ENCODE measurements around the gene VPS33B. TPM values are rescaled to one million over a fixed set of nuclear protein-coding genes. Genes with fewer than 3 reads are reported as not detected.

The VPS33B gene
- total RNA-seq, 1 donor from 2014 or later, result 9.7 TPM

DNA sequence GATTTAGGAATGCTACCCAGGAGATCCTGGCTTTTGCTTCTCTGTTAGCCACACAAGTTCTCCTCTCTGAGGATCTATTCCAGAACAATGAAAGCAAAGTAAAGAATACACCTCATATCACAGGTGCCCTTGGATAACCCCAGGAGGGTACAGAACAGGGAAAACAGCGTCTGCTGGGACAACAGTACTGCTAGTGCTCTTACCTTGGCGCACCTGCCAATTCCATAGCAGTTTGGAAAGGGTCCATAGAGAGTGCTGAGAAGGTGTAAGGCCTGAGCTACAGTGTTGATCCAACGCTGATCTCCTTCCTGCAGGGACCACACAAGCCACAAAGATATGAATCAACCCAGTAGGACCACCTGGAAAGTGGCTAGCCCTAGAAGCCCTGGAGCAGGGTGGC lies 15.1 kb downstream of the VPS33B start:
- Mint-ChIP-seq H3K36me3 (ENCODE audit: low read depth, unreplicated experiment) (peaks cover 34% of the 10 kb centered on the region), H3K27ac (ENCODE audit: unreplicated experiment) (no peak overlapping the region), H3K4me1 (ENCODE audit: low read depth, unreplicated experiment) (no peaks in the 10 kb centered on the region), H3K4me3 (ENCODE audit: unreplicated experiment) (no peak overlapping the region), H3K9me3 (ENCODE audit: unreplicated experiment) (no peaks in the 10 kb centered on the region), H3K27me3 (ENCODE audit: low read depth, unreplicated experiment) (no peaks in the 10 kb centered on the region)
- H3K4me1 ChIP-seq (ENCODE audit: insufficient read depth, low read length), result no peaks in the 10 kb centered on the region
- no peak overlapping the region for H3K27ac ChIP-seq (ENCODE audit: low read depth, low read length)
- no peak overlapping the region for H3K4me2 ChIP-seq (ENCODE audit: low read length)
- H3K9ac ChIP-seq (ENCODE audit: low read length), result no peak overlapping the region
- DNase-seq (ENCODE audit: low read depth) (no peak), FAIRE-seq (no peak)
- H3K79me2 ChIP-seq (ENCODE audit: insufficient read depth, low read length), result no peaks in the 10 kb centered on the region
- no peak overlapping the region for H3K4me3 ChIP-seq (ENCODE audit: insufficient read depth, low read depth, low read length)
- no peak overlapping the region for H2AFZ ChIP-seq (ENCODE audit: low read depth, low read length)
- H3K27me3 ChIP-seq (ENCODE audit: insufficient read depth, low read length), result no peaks in the 10 kb centered on the region
- TF ChIP-seq, protein P1, sequence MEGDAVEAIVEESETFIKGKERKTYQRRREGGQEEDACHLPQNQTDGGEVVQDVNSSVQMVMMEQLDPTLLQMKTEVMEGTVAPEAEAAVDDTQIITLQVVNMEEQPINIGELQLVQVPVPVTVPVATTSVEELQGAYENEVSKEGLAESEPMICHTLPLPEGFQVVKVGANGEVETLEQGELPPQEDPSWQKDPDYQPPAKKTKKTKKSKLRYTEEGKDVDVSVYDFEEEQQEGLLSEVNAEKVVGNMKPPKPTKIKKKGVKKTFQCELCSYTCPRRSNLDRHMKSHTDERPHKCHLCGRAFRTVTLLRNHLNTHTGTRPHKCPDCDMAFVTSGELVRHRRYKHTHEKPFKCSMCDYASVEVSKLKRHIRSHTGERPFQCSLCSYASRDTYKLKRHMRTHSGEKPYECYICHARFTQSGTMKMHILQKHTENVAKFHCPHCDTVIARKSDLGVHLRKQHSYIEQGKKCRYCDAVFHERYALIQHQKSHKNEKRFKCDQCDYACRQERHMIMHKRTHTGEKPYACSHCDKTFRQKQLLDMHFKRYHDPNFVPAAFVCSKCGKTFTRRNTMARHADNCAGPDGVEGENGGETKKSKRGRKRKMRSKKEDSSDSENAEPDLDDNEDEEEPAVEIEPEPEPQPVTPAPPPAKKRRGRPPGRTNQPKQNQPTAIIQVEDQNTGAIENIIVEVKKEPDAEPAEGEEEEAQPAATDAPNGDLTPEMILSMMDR (IDR thresholded peaks at IDR 0.05; ENCODE audit: insufficient read depth, low read depth, low read length), result no peak
- no peaks in the 10 kb centered on the region for H4K20me1 ChIP-seq (ENCODE audit: insufficient read depth, low read length)
- H3K36me3 ChIP-seq (ENCODE audit: insufficient read depth, low read length), result peaks cover 30% of the 10 kb centered on the region
- no peaks in the 10 kb centered on the region for H3K9me3 ChIP-seq (ENCODE audit: insufficient read depth, low read depth, low read length)

DNA sequence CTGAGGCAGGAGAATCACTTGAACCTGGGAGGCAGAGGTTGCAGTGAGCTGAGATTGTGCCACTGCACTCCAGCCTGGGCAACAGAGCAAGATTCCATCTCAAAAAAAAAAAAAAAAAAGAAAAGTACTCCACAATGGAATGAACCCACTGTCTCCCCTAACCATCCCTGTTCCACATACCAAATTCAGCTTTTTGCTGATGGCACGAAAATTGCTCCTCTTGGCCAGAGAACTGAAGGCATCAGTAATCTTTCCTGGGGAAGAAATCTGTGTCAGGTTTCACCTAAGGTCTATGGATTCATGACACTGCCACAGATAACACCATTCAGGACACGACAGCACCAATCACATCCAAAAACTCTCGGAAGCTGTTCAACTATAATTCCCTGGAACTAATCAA lies 21.2 kb downstream of the VPS33B start:
- H2AFZ ChIP-seq (ENCODE audit: low read depth, low read length), result no peak overlapping the region
- H3K79me2 ChIP-seq (ENCODE audit: insufficient read depth, low read length), result peaks cover 4% of the 10 kb centered on the region
- no peak overlapping the region for H3K9ac ChIP-seq (ENCODE audit: low read length)
- Mint-ChIP-seq H3K27me3 (ENCODE audit: low read depth, unreplicated experiment) (no peaks in the 10 kb centered on the region), H3K9me3 (ENCODE audit: unreplicated experiment) (no peaks in the 10 kb centered on the region), H3K27ac (ENCODE audit: unreplicated experiment) (no peak overlapping the region), H3K4me1 (ENCODE audit: low read depth, unreplicated experiment) (no peaks in the 10 kb centered on the region), H3K36me3 (ENCODE audit: low read depth, unreplicated experiment) (peaks cover 14% of the 10 kb centered on the region), H3K4me3 (ENCODE audit: unreplicated experiment) (no peak overlapping the region)
- H3K9me3 ChIP-seq (ENCODE audit: insufficient read depth, low read depth, low read length), result no peaks in the 10 kb centered on the region
- H3K4me3 ChIP-seq (ENCODE audit: insufficient read depth, low read depth, low read length), result no peak overlapping the region
- FAIRE-seq (no peak), DNase-seq (ENCODE audit: low read depth) (no peak)
- no peak overlapping the region for H3K4me2 ChIP-seq (ENCODE audit: low read length)
- no peaks in the 10 kb centered on the region for H3K27me3 ChIP-seq (ENCODE audit: insufficient read depth, low read length)
- H3K4me1 ChIP-seq (ENCODE audit: insufficient read depth, low read length), result no peaks in the 10 kb centered on the region
- H3K27ac ChIP-seq (ENCODE audit: low read depth, low read length), result no peak overlapping the region
- H3K36me3 ChIP-seq (ENCODE audit: insufficient read depth, low read length), result peaks cover 30% of the 10 kb centered on the region
- H4K20me1 ChIP-seq (ENCODE audit: insufficient read depth, low read length), result no peaks in the 10 kb centered on the region
- TF ChIP-seq, protein P1 (IDR thresholded peaks at IDR 0.05; ENCODE audit: insufficient read depth, low read depth, low read length), result no peak

DNA sequence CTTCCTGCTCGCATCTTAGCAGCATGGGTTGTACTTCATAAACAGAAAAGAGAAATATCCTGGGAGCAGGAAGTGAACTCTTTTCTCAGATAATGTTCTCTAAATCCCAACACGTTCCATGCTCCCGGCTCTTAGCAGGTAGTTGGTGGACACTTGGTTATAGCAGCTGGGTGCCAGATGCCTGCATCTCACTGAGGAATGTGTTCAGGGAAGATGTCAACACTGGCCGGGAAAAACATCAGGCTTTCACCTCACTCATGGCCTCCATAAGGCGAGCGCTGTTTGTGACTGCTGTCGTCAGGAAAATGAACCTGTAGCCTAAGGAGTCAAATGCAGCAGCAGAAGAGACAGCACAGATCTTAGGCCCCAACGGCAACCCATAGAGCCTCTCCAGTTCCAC lies 23.7 kb downstream of the VPS33B start:
- Histone ChIP-seq H3K79me2 (ENCODE audit: insufficient read depth, low read length) (peaks cover 21% of the 10 kb centered on the region), H3K27ac (ENCODE audit: low read depth, low read length) (no peak overlapping the region), H3K9me3 (ENCODE audit: insufficient read depth, low read depth, low read length) (no peaks in the 10 kb centered on the region), H3K4me1 (ENCODE audit: insufficient read depth, low read length) (no peaks in the 10 kb centered on the region), H3K9ac (ENCODE audit: low read length) (no peak overlapping the region), H3K36me3 (ENCODE audit: insufficient read depth, low read length) (peaks cover 24% of the 10 kb centered on the region), H3K27me3 (ENCODE audit: insufficient read depth, low read length) (no peaks in the 10 kb centered on the region), H4K20me1 (ENCODE audit: insufficient read depth, low read length) (no peaks in the 10 kb centered on the region), H2AFZ (ENCODE audit: low read depth, low read length) (no peak overlapping the region), H3K4me2 (ENCODE audit: low read length) (no peak overlapping the region), H3K4me3 (ENCODE audit: insufficient read depth, low read depth, low read length) (no peak overlapping the region)
- FAIRE-seq (no peak), DNase-seq (ENCODE audit: low read depth) (no peak)
- Mint-ChIP-seq H3K27ac (ENCODE audit: unreplicated experiment) (no peak overlapping the region), H3K4me3 (ENCODE audit: unreplicated experiment) (no peak overlapping the region), H3K4me1 (ENCODE audit: low read depth, unreplicated experiment) (no peaks in the 10 kb centered on the region), H3K9me3 (ENCODE audit: unreplicated experiment) (no peaks in the 10 kb centered on the region), H3K27me3 (ENCODE audit: low read depth, unreplicated experiment) (no peaks in the 10 kb centered on the region), H3K36me3 (ENCODE audit: low read depth, unreplicated experiment) (peaks cover 9% of the 10 kb centered on the region)
- TF ChIP-seq, protein P1 (IDR thresholded peaks at IDR 0.05; ENCODE audit: insufficient read depth, low read depth, low read length), result no peak
- TF ChIP-seq EZH2 (IDR thresholded peaks at IDR 0.05; ENCODE audit: insufficient read depth, low read length), result no peak
